WTC11 (cell line): ENCODE measurements around the gene CTCFL. TPM values are rescaled to one million over a fixed set of nuclear protein-coding genes. Genes with fewer than 3 reads are reported as not detected.

Experiments used
- ATAC-seq: fragments of 200-7000 bp; cut with Tn5 transposase; 2 replicates; pipeline ENCODE4 v1.10.0; 2021; ENCODE audit warnings: mild to moderate bottlenecking, moderate library complexity
- CTCF ChIA-PET: fragments of 300-600 bp; sonication (Branson Sonifier 250); formaldehyde crosslinking; loops from one replicate; lab custom pipeline; 2021; ENCODE audit warnings: antibody characterized with exemption; lab: Charles Lee
- POLR2A ChIA-PET: fragments of 350-600 bp; sonication (Branson Sonifier 250); formaldehyde crosslinking; loops from one replicate; lab custom pipeline; 2021; ENCODE audit warnings: antibody characterized with exemption; lab: Charles Lee
- DNase-seq: peaks from one replicate; pipeline ENCODE4 v3.0.0; 2021; ENCODE audit warnings: low spot score
- H3K27ac Mint-ChIP-seq: 2 replicates; pipeline ENCODE4 v1.8.0; 2021; ENCODE audit warnings: mixed read lengths
- H3K27me3 Mint-ChIP-seq: 2 replicates; pipeline ENCODE4 v1.8.0; 2021; ENCODE audit warnings: low read depth, mild to moderate bottlenecking, moderate library complexity, mixed read lengths
- H3K36me3 Mint-ChIP-seq: 2 replicates; pipeline ENCODE4 v1.8.0; 2021; ENCODE audit warnings: mixed read lengths
- H3K4me1 Mint-ChIP-seq: 2 replicates; pipeline ENCODE4 v1.8.0; 2022; ENCODE audit warnings: mixed read lengths
- H3K4me3 Mint-ChIP-seq: 2 replicates; pipeline ENCODE4 v1.8.0; 2021; ENCODE audit warnings: mild to moderate bottlenecking, moderate library complexity, mixed read lengths
- H3K9me3 Mint-ChIP-seq: 2 replicates; pipeline ENCODE4 v1.8.0; 2021; ENCODE audit warnings: mixed read lengths
- ATF1 ChIP-seq: sonication (generic); formaldehyde crosslinking; IDR thresholded peaks from 2 replicates; pipeline ENCODE4 v1.8.1; 2023; ENCODE audit warnings: mild to moderate bottlenecking, moderate library complexity, missing genetic modification reagents
- ATF2 ChIP-seq: sonication (generic); formaldehyde crosslinking; IDR thresholded peaks from 2 replicates; pipeline ENCODE4 v1.8.1; 2022; ENCODE audit warnings: low read depth, missing genetic modification reagents, borderline replicate concordance
- ATF6 ChIP-seq: sonication (generic); formaldehyde crosslinking; IDR thresholded peaks from 2 replicates; pipeline ENCODE4 v1.8.1; 2023; ENCODE audit warnings: mild to moderate bottlenecking, missing genetic modification reagents
- ELF4 ChIP-seq: sonication (generic); formaldehyde crosslinking; IDR thresholded peaks from 2 replicates; pipeline ENCODE4 v1.8.1; 2022; ENCODE audit warnings: low read depth, mild to moderate bottlenecking, moderate library complexity, missing genetic modification reagents
- EMX1 ChIP-seq: fragments of 250-450 bp; sonication (Bioruptor Pico); IDR thresholded peaks from 2 replicates; pipeline ENCODE4 v1.8.0; 2021; ENCODE audit warnings: mild to moderate bottlenecking
- FOXK1 ChIP-seq: sonication (generic); formaldehyde crosslinking; IDR thresholded peaks from 2 replicates; pipeline ENCODE4 v1.8.0; 2022; ENCODE audit warnings: mild to moderate bottlenecking, moderate library complexity, missing genetic modification reagents
- FOXP1 ChIP-seq: sonication (generic); formaldehyde crosslinking; IDR thresholded peaks from 2 replicates; pipeline ENCODE4 v1.8.0; 2022; ENCODE audit warnings: missing genetic modification reagents, mild to moderate bottlenecking, moderate library complexity, borderline replicate concordance
- NFYB ChIP-seq: sonication (generic); formaldehyde crosslinking; conservative IDR thresholded peaks from 2 replicates; pipeline ENCODE4 v1.8.0; 2022; ENCODE audit warnings: low read depth, missing genetic modification reagents
- NR1H2 ChIP-seq: sonication (generic); formaldehyde crosslinking; IDR thresholded peaks from 2 replicates; pipeline ENCODE4 v1.9.0; 2021; ENCODE audit warnings: mild to moderate bottlenecking, moderate library complexity, missing genetic modification reagents
- NR3C1 ChIP-seq: sonication (generic); formaldehyde crosslinking; conservative IDR thresholded peaks from 2 replicates; pipeline ENCODE4 v1.8.1; 2023; ENCODE audit warnings: low read depth, mild to moderate bottlenecking, missing genetic modification reagents
- RORB ChIP-seq: fragments of 250-450 bp; sonication (Bioruptor Pico); IDR thresholded peaks from 2 replicates; pipeline ENCODE4 v1.9.0; 2021; ENCODE audit warnings: mild to moderate bottlenecking
- SOX15 ChIP-seq: fragments of 250-450 bp; sonication (Bioruptor Pico); IDR thresholded peaks from 2 replicates; pipeline ENCODE4 v1.9.0; 2021; ENCODE audit warnings: mild to moderate bottlenecking
- ZNF121 ChIP-seq: sonication (generic); formaldehyde crosslinking; IDR thresholded peaks from 2 replicates; pipeline ENCODE4 v1.8.0; 2023; ENCODE audit warnings: missing genetic modification reagents
- ZNF138 ChIP-seq: sonication (generic); formaldehyde crosslinking; conservative IDR thresholded peaks from 2 replicates; pipeline ENCODE4 v1.8.1; 2022; ENCODE audit warnings: mild to moderate bottlenecking, moderate library complexity, missing genetic modification reagents
- ZNF232 ChIP-seq: sonication (generic); formaldehyde crosslinking; IDR thresholded peaks from 2 replicates; pipeline ENCODE4 v1.8.0; 2022; ENCODE audit warnings: mild to moderate bottlenecking, missing genetic modification reagents
- ZNF263 ChIP-seq: sonication (generic); formaldehyde crosslinking; IDR thresholded peaks from 2 replicates; pipeline ENCODE4 v1.8.1; 2022; ENCODE audit warnings: low read depth, mild to moderate bottlenecking, moderate library complexity, missing genetic modification reagents
- ZNF671 ChIP-seq: fragments of 250-450 bp; sonication (Bioruptor Pico); IDR thresholded peaks from 2 replicates; pipeline ENCODE4 v1.8.0; 2021; ENCODE audit warnings: mild to moderate bottlenecking
- total RNA-seq: library from RNA; stranded (reverse); gene quantifications from 3 replicates; pipeline ENCODE4 v1.2.3, GENCODE V29; 2021
- TF ChIP-seq, protein P1 (sequence below): sonication (generic); formaldehyde crosslinking; IDR thresholded peaks from 2 replicates; pipeline ENCODE4 v1.8.1; 2023; ENCODE audit warnings: mild to moderate bottlenecking, missing genetic modification reagents
- TF ChIP-seq, protein P2 (sequence below): fragments of 250-450 bp; sonication (Bioruptor Pico); IDR thresholded peaks from 2 replicates; pipeline ENCODE4 v1.8.0; 2021; ENCODE audit warnings: mild to moderate bottlenecking

The CTCFL gene
- total RNA-seq, 1 experiment from 2014 or later = 0.70 TPM

DNA sequence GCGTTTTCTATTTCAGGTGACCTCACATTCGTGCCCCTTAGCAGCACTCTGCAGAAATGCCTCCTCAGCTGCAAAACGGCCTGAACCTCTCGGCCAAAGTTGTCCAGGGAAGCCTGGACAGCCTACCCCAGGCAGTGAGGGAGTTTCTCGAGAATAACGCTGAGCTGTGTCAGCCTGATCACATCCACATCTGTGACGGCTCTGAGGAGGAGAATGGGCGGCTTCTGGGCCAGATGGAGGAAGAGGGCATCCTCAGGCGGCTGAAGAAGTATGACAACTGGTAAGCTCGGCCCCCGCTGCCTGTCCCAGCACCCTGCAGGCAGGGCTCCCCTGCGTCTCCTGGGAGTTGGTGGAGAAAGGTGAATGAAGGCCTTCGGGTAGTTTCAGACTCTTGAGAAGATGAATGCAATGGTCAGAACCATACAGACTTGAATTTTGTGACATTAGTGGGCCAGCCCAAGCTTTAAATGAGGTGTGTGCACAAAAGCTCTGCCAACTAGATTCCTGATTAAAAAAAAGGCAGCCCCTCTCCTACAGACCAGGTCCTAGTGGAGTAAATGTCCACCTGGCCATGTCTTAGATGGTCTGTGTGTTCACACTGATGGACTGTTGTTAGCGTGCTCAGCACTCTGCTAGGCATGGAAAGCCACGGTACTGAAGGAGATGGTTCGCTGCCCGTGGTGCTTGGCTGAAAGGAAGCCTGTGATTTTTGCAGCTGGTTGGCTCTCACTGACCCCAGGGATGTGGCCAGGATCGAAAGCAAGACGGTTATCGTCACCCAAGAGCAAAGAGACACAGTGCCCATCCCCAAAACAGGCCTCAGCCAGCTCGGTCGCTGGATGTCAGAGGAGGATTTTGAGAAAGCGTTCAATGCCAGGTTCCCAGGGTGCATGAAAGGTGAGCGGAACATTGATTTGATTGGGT lies 36.7 kb upstream of the CTCFL start:
- DNase-seq = no peak
- ChIA-PET CTCF (interaction anchor here (1.1 to 1.6 kb wide), 2 partner anchors 12 to 35 kb away, joined by 3 to 5 read pairs; no protein-coding TSS in a partner anchor), POLR2A (no interaction called here)
- Mint-ChIP-seq H3K4me1 (no peaks in the 10 kb centered on the region), H3K27ac (no peak overlapping the region), H3K36me3 (no peaks in the 10 kb centered on the region), H3K4me3 (no peak overlapping the region), H3K9me3 (no peaks in the 10 kb centered on the region), H3K27me3 (no peaks in the 10 kb centered on the region)
- no peak for ATAC-seq
- TF ChIP-seq NFYB (CRISPR knock-in tag) (no peak), ATF2 (CRISPR knock-in tag) (no peak), SOX15 (CRISPR knock-in tag) (no peak), EMX1 (CRISPR knock-in tag) (no peak), ATF6 (CRISPR knock-in tag) (no peak), NR3C1 (CRISPR knock-in tag) (no peak), NR1H2 (no peak), ZNF671 (CRISPR knock-in tag) (no peak)

- Mint-ChIP-seq H3K36me3 (no peaks in the 10 kb centered on the region), H3K27ac (no peak within 1 kb of the TSS), H3K27me3 (no peaks in the 10 kb centered on the region), H3K4me3 (no peak within 1 kb of the TSS), H3K4me1 (no peaks in the 10 kb centered on the region), H3K9me3 (no peaks in the 10 kb centered on the region)
- TF ChIP-seq SOX15 (CRISPR knock-in tag) (no peak), RORB (no peak), ZNF263 (CRISPR knock-in tag) (no peak), NR3C1 (CRISPR knock-in tag) (no peak), FOXK1 (no peak), FOXP1 (CRISPR knock-in tag) (no peak), ZNF232 (CRISPR knock-in tag) (no peak), ATF1 (CRISPR knock-in tag) (no peak), ZNF121 (CRISPR knock-in tag) (no peak), ZNF138 (CRISPR knock-in tag) (no peak), ELF4 (CRISPR knock-in tag) (no peak)
- TF ChIP-seq, protein P1, sequence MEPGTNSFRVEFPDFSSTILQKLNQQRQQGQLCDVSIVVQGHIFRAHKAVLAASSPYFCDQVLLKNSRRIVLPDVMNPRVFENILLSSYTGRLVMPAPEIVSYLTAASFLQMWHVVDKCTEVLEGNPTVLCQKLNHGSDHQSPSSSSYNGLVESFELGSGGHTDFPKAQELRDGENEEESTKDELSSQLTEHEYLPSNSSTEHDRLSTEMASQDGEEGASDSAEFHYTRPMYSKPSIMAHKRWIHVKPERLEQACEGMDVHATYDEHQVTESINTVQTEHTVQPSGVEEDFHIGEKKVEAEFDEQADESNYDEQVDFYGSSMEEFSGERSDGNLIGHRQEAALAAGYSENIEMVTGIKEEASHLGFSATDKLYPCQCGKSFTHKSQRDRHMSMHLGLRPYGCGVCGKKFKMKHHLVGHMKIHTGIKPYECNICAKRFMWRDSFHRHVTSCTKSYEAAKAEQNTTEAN = no peak
- TF ChIP-seq, protein P2, sequence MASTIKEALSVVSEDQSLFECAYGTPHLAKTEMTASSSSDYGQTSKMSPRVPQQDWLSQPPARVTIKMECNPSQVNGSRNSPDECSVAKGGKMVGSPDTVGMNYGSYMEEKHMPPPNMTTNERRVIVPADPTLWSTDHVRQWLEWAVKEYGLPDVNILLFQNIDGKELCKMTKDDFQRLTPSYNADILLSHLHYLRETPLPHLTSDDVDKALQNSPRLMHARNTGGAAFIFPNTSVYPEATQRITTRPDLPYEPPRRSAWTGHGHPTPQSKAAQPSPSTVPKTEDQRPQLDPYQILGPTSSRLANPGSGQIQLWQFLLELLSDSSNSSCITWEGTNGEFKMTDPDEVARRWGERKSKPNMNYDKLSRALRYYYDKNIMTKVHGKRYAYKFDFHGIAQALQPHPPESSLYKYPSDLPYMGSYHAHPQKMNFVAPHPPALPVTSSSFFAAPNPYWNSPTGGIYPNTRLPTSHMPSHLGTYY = no peak
- ChIA-PET POLR2A (no interaction called here), CTCF (interaction anchor here (1.1 to 1.6 kb wide), 2 partner anchors 13 to 34 kb away, joined by 3 to 5 read pairs; no protein-coding TSS in a partner anchor)
- no peak for DNase-seq
- no peak for ATAC-seq
These were observed 35.8 kb upstream of the CTCFL start, which contains the start of gene PCK1 for GRCh38 chr20:57560554-57561355. Gene PCK1, plus strand, starts transcription at chr20:57561110. Its CDS starts 302 bp downstream, at chr20:57561412.
